Measurements from ENCODE around the gene C1orf21. TPM values are rescaled to one million over a fixed set of nuclear protein-coding genes. Genes with fewer than 3 reads are reported as not detected.

C1orf21 gene
- total and polyA plus RNA-seq, 2 of the 4 experiments (the other 2 are of a cell fraction) = 6.4 to 9.9 TPM

DNA sequence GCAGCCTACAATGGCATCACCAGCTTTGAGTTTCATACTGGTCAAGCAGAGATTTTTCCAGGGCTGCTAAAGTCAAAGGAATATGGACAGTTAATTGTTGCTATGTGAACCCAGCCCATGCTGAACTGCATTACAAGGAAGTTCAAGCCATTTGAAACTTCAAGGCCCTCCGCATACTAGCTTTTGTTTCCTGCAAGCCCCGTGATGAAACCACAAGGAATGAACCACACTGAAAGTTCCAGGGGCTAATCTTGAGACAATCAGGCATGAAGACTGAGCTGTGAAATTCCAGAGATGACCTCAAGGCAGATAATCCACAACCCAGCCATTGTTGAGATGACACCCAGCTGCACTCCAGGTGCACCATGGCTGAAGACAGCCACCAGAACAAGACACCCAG is 180.8 kb downstream of the C1orf21 start:
- Histone ChIP-seq H3K9me3 (ENCODE audit: control insufficient read depth, insufficient read depth, low read length) (no peaks in the 10 kb centered on the region), H4K5ac (ENCODE audit: low read depth, low read length) (no peak overlapping the region), H2BK120ac (ENCODE audit: low read depth, low read length) (no peak overlapping the region), H3K4me1 (ENCODE audit: control insufficient read depth, insufficient read depth, low read length) (no peaks in the 10 kb centered on the region; the same call in 1 of the 2 replicates), H3K4ac (ENCODE audit: low read depth, low read length) (no peak overlapping the region), H2BK20ac (ENCODE audit: low read depth, low read length) (no peak overlapping the region), H2BK15ac (ENCODE audit: low read depth, low read length) (no peak overlapping the region), H3K4me2 (ENCODE audit: low read depth, low read length) (no peak overlapping the region), H3K4me3 (ENCODE audit: insufficient read depth, low read depth, low read length) (no peak overlapping the region), H2AK5ac (ENCODE audit: low read depth, low read length) (no peak overlapping the region), H3K36me3 (ENCODE audit: control insufficient read depth, insufficient read depth, low read length) (no peaks in the 10 kb centered on the region), H4K91ac (ENCODE audit: insufficient read depth, low read depth, low read length) (no peak overlapping the region), H3K9me1 (ENCODE audit: insufficient read depth, low read length) (peaks cover 6% of the 10 kb centered on the region; the same call in 1 of the 2 replicates), H3K23ac (ENCODE audit: low read depth, low read length) (no peak overlapping the region), H2AFZ (replicated peaks; ENCODE audit: low read length, poor library complexity) (no peak overlapping the region), H3K14ac (replicated peaks; ENCODE audit: low read depth, low read length) (no peak overlapping the region), H4K20me1 (ENCODE audit: insufficient read depth, low read length) (no peaks in the 10 kb centered on the region), H3K27me3 (ENCODE audit: control insufficient read depth, insufficient read depth, low read length) (no peaks in the 10 kb centered on the region), H2AK9ac (replicated peaks; ENCODE audit: low read depth, low read length, poor library complexity) (no peak overlapping the region), H4K8ac (ENCODE audit: low read depth in 2 of 2, low read length in 2 of 2) (no peak overlapping the region), H3K18ac (ENCODE audit: low read depth, low read length) (no peak overlapping the region), H3K79me1 (ENCODE audit: low read depth in 1 of 2, low read length in 2 of 2) (peaks cover 0 to 3% of the 10 kb centered on the region in 2 experiments; a peak in 1 of 4 replicates), H2BK5ac (ENCODE audit: low read depth, low read length, poor library complexity, severe bottlenecking) (no peak overlapping the region), H3K56ac (ENCODE audit: extremely low read depth, insufficient read depth, low read length) (no peak overlapping the region), H3K9ac (ENCODE audit: low read depth, low read length) (no peak overlapping the region), H3K27ac (ENCODE audit: insufficient read depth, low read length) (no peak overlapping the region)
- BruUV-seq (replicated peaks) = no TSS peak
- DNase-seq = peak; percentile 11
- dilution Hi-C loops (cut with HindIII; ENCODE audit: low sequenced_read_pairs, unreplicated experiment) = no loop called here
- ChIA-PET POLR2A (ENCODE audit: unreplicated experiment) (no interaction called here), CTCF (interaction anchor here (0.7 to 1.4 kb wide), 2 partner anchors 119 to 325 kb away, joined by 3 to 5 read pairs; no protein-coding TSS in a partner anchor)
- WGBS, 2 experiments (ENCODE audit: extremely low coverage in 2 of 2, insufficient read length in 1 of 2) = 79% methylated on average over 2 of the region's 2 CpGs; no CpG with 5 or more reads in 1 of the 2 experiments
- no peak for ATAC-seq (ENCODE audit: low read depth)
- TF ChIP-seq MAFK (IDR thresholded peaks at IDR 0.05; ENCODE audit: low read depth, low read length) (no peak), FOS (IDR thresholded peaks at IDR 0.05; ENCODE audit: low read depth, low read length) (no peak), CEBPB (IDR thresholded peaks at IDR 0.05; ENCODE audit: low read depth, low read length) (no peak), BHLHE40 (IDR thresholded peaks at IDR 0.05; ENCODE audit: low read depth, low read length) (no peak), SMC3 (IDR thresholded peaks at IDR 0.05; ENCODE audit: low read depth, low read length) (no peak)
- in situ Hi-C loops (cut with MboI; ENCODE audit: low sequenced_read_pairs) = loop anchor here (25.0 kb wide), 1 partner anchor 480 kb away; no protein-coding TSS in a partner anchor
- intact Hi-C loops (cut with micrococcal nuclease) = no loop called here
